CD8-positive, alpha-beta memory T cell (primary cell): ENCODE data around the gene MEMO1. TPM values are rescaled to one million over a fixed set of nuclear protein-coding genes. Genes with fewer than 3 reads are reported as not detected.

Experiments used
- CTCF ChIA-PET: fragments of 350-600 bp; sonication (Branson Sonifier 250); formaldehyde crosslinking; loops from one replicate; lab custom pipeline; 2021; ENCODE audit warnings: antibody characterized with exemption; lab: Charles Lee
- POLR2A ChIA-PET: fragments of 350-600 bp; sonication (Branson Sonifier 250); formaldehyde crosslinking; loops from one replicate; lab custom pipeline; 2021; ENCODE audit warnings: antibody characterized with exemption; lab: Charles Lee
- DNase-seq, 5 donors: peaks; one replicate each; pipeline versions ENCODE4 v3.0.0 to v3.0.0-alpha.2; 2020 to 2022; ENCODE audit warnings: mixed read lengths in 1 of 5
- H3K27ac ChIP-seq: one replicate; pipeline ENCODE4 v1.7.0; 2013; ENCODE audit warnings: low read depth, mild to moderate bottlenecking, low read length, moderate library complexity
- H3K27me3 ChIP-seq: 2 replicates; pipeline ENCODE4 v1.7.0; 2013; ENCODE audit warnings: low read length, mild to moderate bottlenecking; ENCODE audit not compliant: insufficient read depth, poor library complexity, severe bottlenecking
- H3K36me3 ChIP-seq: 2 replicates; pipeline ENCODE4 v1.7.0; 2013; ENCODE audit warnings: mild to moderate bottlenecking, low read length, moderate library complexity; ENCODE audit not compliant: insufficient read depth
- H3K4me1 ChIP-seq: 2 replicates; pipeline ENCODE4 v1.7.0; 2013; ENCODE audit warnings: mild to moderate bottlenecking, low read length, moderate library complexity; ENCODE audit not compliant: insufficient read depth
- H3K4me3 ChIP-seq: 2 replicates; pipeline ENCODE4 v1.7.0; 2013; ENCODE audit warnings: mild to moderate bottlenecking, low read length
- H3K9me3 ChIP-seq: 2 replicates; pipeline ENCODE4 v1.7.0; 2013; ENCODE audit warnings: mild to moderate bottlenecking, low read length
- H3K27ac Mint-ChIP-seq, 8 donors: one replicate each; pipeline ENCODE4 v1.8.0; 2020 to 2021; ENCODE audit warnings: mixed read lengths in 8 of 8, mild to moderate bottlenecking in 6 of 8, inconsistent platforms in 3 of 8, moderate library complexity in 3 of 8
- H3K27me3 Mint-ChIP-seq, 2 donors: one replicate each; pipeline ENCODE4 v1.8.0; 2020 to 2021; ENCODE audit warnings: mixed read lengths in 2 of 2, mild to moderate bottlenecking in 1 of 2, moderate library complexity in 1 of 2
- H3K36me3 Mint-ChIP-seq, 3 donors: one replicate each; pipeline ENCODE4 v1.8.0; 2020 to 2021; ENCODE audit warnings: mixed read lengths in 3 of 3, inconsistent platforms in 1 of 3, mild to moderate bottlenecking in 1 of 3
- H3K4me1 Mint-ChIP-seq, 3 donors: one replicate each; pipeline ENCODE4 v1.8.0; 2020 to 2021; ENCODE audit warnings: mixed read lengths in 3 of 3, inconsistent platforms in 1 of 3, mild to moderate bottlenecking in 1 of 3
- H3K4me3 Mint-ChIP-seq, 7 donors: one replicate each; pipeline ENCODE4 v1.8.0; 2020 to 2021; ENCODE audit warnings: mixed read lengths in 7 of 7, mild to moderate bottlenecking in 6 of 7, moderate library complexity in 4 of 7, inconsistent platforms in 2 of 7
- H3K9me3 Mint-ChIP-seq, 5 donors: one replicate each; pipeline ENCODE4 v1.8.0; 2020 to 2022; ENCODE audit warnings: mixed read lengths in 5 of 5, mild to moderate bottlenecking in 3 of 5, moderate library complexity in 2 of 5, inconsistent platforms in 1 of 5
- polyA plus RNA-seq: library from polyadenylated mRNA; unstranded; fragments of 300-500 nt; fragmentation: Illumina TruSeq; gene quantifications from one replicate; pipeline ENCODE4 v1.2.3, GENCODE V29; 2021
- total RNA-seq, 2 experiments: library from RNA; stranded (reverse); gene quantifications; one replicate each; pipeline ENCODE4 v1.2.3, GENCODE V29; 2021

The MEMO1 gene
- total and polyA plus RNA-seq, 3 experiments from 2014 or later = 27.7 to 78.6 (median 73.8) TPM

DNA sequence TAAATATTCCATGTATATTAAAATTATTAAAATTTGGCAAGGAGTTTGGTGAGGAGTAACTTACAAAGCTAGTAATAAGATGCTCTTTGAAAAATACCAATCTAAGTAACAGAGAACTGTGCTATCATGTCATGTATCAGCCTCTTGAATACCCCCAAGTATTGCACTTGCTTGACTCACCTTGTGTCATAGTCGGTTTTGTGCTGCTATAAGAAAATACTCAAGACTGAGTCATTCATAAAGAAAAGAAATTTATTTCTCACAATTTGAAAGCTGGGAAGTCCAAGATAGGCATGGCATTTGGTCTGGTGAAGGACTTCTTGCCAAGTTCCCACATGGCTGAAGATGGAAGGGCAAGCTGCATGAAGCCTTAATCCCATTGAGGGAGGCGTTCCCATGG is 179.2 kb downstream of the MEMO1 start:
- H3K9me3 ChIP-seq = peaks cover 4% of the 10 kb centered on the region
- Mint-ChIP-seq H3K4me1 (no peaks in the 10 kb centered on the region), H3K36me3 (peaks cover 0 to 10% (median 1%) of the 10 kb centered on the region in 3 donors), H3K4me3 (no peak overlapping the region), H3K27me3 (peaks cover 7 to 25% of the 10 kb centered on the region in 2 donors), H3K27ac (no peak overlapping the region), H3K9me3 (peaks cover 0 to 27% (median 25%) of the 10 kb centered on the region in 5 donors)
- POLR2A ChIA-PET = no interaction called here
- DNase-seq = no peak
- no peaks in the 10 kb centered on the region for H3K4me1 ChIP-seq
- no peaks in the 10 kb centered on the region for H3K36me3 ChIP-seq
- H3K27me3 ChIP-seq = peaks cover 5% of the 10 kb centered on the region
- H3K27ac ChIP-seq = no peak overlapping the region
- H3K4me3 ChIP-seq = no peak overlapping the region
- CTCF ChIA-PET = no interaction called here

GRCh38 chr2:31828891-31829290 is 181.9 kb downstream of the MEMO1 start:
- Mint-ChIP-seq H3K27me3 (peaks cover 10 to 31% of the 10 kb centered on the region in 2 donors), H3K27ac (no peak overlapping the region), H3K9me3 (peaks cover 1 to 39% (median 30%) of the 10 kb centered on the region in 5 donors), H3K4me3 (no peak overlapping the region), H3K4me1 (no peaks in the 10 kb centered on the region), H3K36me3 (peaks cover 0 to 13% (median 1%) of the 10 kb centered on the region in 3 donors)
- DNase-seq = no peak
- H3K4me1 ChIP-seq = no peaks in the 10 kb centered on the region
- POLR2A ChIA-PET = no interaction called here
- H3K27ac ChIP-seq = no peak overlapping the region
- peaks cover 5% of the 10 kb centered on the region for H3K27me3 ChIP-seq
- peaks cover 4% of the 10 kb centered on the region for H3K9me3 ChIP-seq
- CTCF ChIA-PET = no interaction called here
- H3K36me3 ChIP-seq = no peaks in the 10 kb centered on the region
- H3K4me3 ChIP-seq = no peak overlapping the region

DNA sequence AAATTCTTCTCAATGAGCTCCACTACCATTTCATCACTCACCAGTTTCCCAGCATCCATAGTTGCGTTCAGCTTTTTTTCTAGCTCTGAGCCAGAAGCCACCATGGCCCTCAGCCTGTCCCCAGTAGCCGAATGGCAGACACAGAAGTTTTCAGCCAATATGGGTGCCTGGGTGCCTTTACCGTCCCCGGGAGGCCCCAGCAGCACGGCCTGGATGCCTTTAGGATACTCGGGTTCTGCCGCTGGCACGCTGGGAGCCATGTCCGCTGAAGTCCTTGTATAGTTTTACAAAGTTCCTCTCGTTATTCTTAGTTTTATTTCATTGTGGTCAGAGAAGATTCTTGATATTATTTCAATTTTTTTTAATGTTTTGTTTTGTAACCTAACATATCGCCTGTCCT is 187.2 kb downstream of the MEMO1 start:
- H3K27me3 ChIP-seq = peaks cover 3% of the 10 kb centered on the region
- H3K27ac Mint-ChIP-seq = no peak overlapping the region
- no peaks in the 10 kb centered on the region for H3K36me3 ChIP-seq
- H3K27ac ChIP-seq = no peak overlapping the region
- no peaks in the 10 kb centered on the region for H3K4me1 ChIP-seq
- H3K4me1 Mint-ChIP-seq = no peaks in the 10 kb centered on the region
- H3K9me3 ChIP-seq = no peaks in the 10 kb centered on the region
- peaks cover 0 to 32% (median 1%) of the 10 kb centered on the region in 3 donors for H3K36me3 Mint-ChIP-seq
- peaks cover 12 to 64% (median 38%) of the 10 kb centered on the region in 5 donors for H3K9me3 Mint-ChIP-seq
- no peak overlapping the region for H3K4me3 ChIP-seq
- no peak overlapping the region for H3K4me3 Mint-ChIP-seq
- CTCF ChIA-PET = no interaction called here
- POLR2A ChIA-PET = no interaction called here
- no peak for DNase-seq
- H3K27me3 Mint-ChIP-seq = peaks cover 6 to 23% of the 10 kb centered on the region in 2 donors

GRCh38 chr2:31822587-31822986 is 188.2 kb downstream of the MEMO1 start:
- H3K27me3 ChIP-seq = no peaks in the 10 kb centered on the region
- Mint-ChIP-seq H3K27me3 (peaks cover 6 to 13% of the 10 kb centered on the region in 2 donors), H3K4me1 (no peaks in the 10 kb centered on the region), H3K9me3 (peaks cover 12 to 56% (median 34%) of the 10 kb centered on the region in 5 donors), H3K4me3 (no peak overlapping the region), H3K27ac (no peak overlapping the region), H3K36me3 (peaks cover 0 to 27% (median 1%) of the 10 kb centered on the region in 3 donors)
- ChIA-PET CTCF (no interaction called here), POLR2A (no interaction called here)
- H3K4me1 ChIP-seq = no peaks in the 10 kb centered on the region
- H3K9me3 ChIP-seq = no peaks in the 10 kb centered on the region
- no peak overlapping the region for H3K4me3 ChIP-seq
- DNase-seq = no peak
- H3K27ac ChIP-seq = no peak overlapping the region
- H3K36me3 ChIP-seq = no peaks in the 10 kb centered on the region

Other genes starting within 250 kb of the MEMO1 start
- 10 to 100 TPM; 78.2 to 82.7 TPM for gene DPY30, start 28.8 kb upstream of the MEMO1 start, total RNA-seq
- 155 TPM for gene DPY30, start 28.8 kb upstream of the MEMO1 start, polyA plus RNA-seq
- gene SPAST, start 52.5 kb upstream of the MEMO1 start, total RNA-seq = 10 to 100 TPM; 19.7 to 20.4 TPM
- gene SPAST, start 52.5 kb upstream of the MEMO1 start, polyA plus RNA-seq = 10.6 TPM
- 10 to 100 TPM; 29.5 to 29.6 TPM for gene SLC30A6, start 154.9 kb upstream of the MEMO1 start, total RNA-seq
- 8.8 TPM for gene SLC30A6, start 154.9 kb upstream of the MEMO1 start, polyA plus RNA-seq